HG02870 (cell line): ENCODE measurements around the gene RBBP8NL.

ENCODE experiments used
- ATAC-seq: cut with Tn5 transposase; IDR thresholded peaks from one replicate; pipeline ENCODE4 v1.9.1; 2021; ENCODE audit warnings: mild to moderate bottlenecking, moderate library complexity; ENCODE audit not compliant: unreplicated experiment

Gene RBBP8NL

DNA sequence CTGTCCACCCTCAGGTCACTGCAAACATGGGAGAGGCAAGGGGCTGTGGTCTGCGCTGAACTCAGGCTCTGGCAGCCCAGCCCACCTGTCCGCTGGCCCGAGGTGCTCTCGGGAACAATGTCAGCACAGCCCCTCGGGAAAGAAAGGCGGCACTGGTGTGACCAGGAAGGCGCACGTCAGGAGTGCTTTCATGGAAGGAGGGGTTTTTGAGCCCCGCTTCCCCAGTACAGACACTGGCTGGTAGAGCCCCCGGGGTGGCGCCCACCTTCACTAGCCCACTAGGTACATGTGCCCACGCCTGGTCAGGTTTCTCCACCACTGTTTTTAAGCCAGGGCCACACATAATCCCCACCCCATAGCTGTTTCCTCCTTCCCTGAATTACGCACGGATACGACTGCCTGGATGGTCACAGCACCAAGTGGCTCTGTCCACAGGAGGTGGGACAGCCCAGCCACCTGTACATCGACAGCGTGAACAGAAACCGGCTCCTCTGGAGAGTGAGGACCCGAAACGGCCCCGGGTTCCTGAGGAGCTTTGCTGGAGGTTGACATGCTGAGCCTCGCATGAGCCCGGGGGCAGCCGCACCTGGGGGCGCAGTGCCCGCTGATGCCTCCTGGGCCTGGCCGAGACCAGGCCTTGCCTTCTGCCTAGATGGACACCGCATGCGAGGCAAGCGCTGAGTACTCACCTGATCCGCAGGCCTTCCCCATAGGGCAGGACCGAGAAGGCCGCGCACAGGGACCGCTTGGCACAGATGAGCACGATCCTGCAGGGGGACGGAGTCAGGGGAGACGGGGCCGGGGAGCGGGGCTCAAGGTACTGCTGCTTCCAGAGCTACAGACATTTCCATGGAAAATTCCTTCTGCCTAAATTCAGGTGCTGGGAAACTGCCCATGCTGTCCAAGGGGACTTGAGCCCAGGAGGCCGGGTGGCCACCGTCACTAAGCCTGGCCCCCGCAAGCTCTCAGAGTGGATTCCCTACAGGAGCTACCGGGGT lies 32.8 kb downstream of the RBBP8NL start:
- ATAC-seq: no peak

- ATAC-seq: no peak
These were observed 33.5 kb downstream of the RBBP8NL start for GRCh38 chr20:62393830-62394229.

DNA sequence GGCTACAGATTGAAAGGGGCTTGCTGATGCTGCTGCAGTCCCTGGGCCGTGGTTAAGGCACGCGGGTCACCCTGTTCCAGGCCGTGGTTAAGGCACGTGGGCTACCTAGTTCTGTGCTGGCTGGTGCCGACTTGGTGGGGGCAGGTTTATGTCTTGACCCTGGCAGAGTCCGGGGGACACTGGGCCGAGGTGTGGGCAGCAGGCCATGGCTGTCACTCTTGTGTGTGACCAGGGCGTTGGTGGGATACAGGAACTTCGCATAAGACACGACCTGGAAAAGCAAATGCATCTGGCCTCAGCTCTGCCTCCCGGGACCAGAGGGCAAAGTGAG lies 34.0 kb downstream of the RBBP8NL start:
- no peak for ATAC-seq

DNA sequence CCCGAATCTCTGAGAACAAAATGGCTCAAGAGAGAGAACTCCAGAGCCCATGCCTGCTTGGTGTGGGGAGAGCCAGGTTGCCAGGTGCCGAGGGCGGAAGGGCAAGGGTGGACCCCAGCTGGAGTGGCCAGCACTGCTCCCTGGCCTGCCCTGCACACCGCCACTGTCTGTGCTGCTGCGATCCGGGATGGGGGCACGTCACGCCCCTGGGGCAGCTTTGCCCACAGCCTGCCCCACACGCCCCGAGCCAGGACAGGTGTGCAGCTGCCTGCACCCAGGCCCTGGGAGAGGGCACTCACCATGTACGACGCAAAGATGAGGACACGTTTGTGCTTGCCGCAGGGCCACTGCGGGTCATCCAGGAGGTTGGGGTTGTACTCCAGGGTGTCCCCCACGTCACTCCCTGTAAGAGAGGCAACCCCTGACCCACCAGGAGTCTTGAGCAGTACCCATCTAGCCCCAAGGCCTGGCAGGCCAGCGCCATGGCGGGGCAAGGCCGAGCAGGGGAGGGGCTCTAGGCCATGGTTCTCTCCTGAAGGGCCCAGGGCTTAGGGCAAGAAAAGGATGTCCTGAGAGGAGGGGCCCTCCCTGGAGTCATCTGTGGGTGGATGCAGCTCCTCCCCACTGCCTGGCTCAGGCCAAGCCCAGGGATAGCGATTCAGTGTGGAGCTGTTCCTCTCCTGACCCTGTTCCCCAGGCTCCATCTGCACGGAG lies 34.6 kb downstream of the RBBP8NL start:
- ATAC-seq: no peak

DNA sequence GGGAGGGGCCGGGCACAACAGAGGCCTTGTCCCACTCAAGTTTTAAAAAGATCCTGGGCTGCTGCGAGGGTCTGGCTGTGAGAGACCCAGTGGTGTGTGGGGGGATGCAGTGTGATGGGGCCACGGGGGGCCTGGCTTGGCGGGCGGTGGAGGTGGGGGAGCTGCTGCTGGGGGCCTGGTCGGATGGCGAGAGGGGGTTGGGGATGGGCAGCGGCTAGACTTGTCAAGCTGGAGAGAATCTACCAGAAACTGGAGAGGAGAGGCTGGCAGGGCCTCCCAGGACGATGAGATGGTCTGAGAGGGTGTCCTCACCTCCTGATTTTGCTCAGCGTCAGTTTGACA lies 35.3 kb downstream of the RBBP8NL start:
- ATAC-seq: no peak

GRCh38 chr20:62391165-62392076 lies 35.9 kb downstream of the RBBP8NL start:
- no peak for ATAC-seq

- ATAC-seq: no peak
These were observed 36.8 kb downstream of the RBBP8NL start for GRCh38 chr20:62390317-62391164.

- no peak for ATAC-seq
These were observed 37.7 kb downstream of the RBBP8NL start for GRCh38 chr20:62389601-62390087.

DNA sequence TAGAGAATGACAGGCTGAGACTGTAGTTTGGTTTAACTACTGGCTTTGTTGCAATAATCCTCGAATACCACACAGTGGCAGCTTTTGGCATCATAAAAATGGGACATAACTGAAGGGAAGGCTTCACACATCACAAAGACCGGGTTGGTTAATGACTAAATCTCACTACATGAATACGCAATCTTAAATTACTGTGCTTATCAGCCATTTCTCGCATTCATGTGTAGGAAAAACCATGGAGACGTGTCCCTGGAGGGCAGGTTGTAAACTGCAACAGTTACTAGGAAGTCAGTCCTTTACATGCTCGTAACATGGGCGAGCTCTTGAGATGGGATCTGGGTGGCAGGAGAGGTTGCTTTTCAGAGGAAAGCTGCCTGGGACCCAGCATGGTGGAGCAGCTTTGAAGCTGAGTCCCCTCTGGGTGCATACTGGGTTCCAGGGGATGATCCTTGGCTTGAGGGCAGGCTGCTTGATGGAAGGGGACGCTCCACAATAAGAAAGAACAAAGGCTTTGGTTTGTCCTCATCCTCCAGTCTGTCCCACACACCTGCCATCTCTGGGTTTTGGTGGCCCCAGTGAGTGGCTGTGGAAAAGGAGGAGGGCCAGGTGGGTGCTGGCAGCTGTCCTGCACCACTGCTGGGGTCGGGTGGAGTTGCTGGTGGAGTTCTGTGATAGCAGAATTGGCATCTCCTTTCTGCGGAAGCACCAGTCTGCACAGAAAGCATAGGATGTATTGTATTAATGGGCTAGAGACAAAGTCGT lies 38.3 kb downstream of the RBBP8NL start:
- no peak for ATAC-seq

DNA sequence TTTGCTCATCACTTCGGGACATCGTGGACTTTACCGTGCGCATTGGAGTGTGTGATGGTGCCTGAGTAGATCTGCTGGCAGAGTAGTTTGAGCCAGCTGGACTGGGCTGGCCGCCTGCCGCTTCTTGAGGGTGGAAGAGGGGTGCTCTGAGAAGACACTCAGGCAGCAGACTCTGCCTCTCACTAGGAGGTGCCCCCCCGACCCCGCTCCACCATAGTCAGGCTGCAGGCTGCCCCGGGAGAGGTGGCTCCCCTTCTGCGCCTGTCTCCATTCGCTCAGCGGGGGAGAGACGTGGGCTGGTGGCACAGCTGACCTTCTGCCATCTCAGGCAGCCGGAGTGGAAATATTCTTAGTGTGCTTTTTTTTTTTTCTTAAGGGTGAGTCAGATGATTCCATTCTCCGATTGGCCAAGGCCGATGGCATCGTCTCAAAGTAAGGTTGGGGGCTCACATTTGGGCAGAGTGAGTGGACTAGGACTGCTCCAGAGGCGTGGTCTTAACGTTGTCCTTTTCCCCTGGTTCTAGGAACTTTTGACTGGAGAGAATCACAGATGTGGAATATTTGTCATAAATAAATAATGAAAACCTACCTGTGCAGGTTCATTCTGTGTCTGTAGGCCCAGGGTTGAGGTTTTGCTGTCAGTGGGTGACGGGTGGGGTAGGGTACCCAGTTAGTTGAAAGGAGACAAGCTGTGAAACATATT lies 39.3 kb downstream of the RBBP8NL start:
- ATAC-seq: no peak

GRCh38 chr20:62387219-62387913 lies 40.0 kb downstream of the RBBP8NL start:
- ATAC-seq: no peak

DNA sequence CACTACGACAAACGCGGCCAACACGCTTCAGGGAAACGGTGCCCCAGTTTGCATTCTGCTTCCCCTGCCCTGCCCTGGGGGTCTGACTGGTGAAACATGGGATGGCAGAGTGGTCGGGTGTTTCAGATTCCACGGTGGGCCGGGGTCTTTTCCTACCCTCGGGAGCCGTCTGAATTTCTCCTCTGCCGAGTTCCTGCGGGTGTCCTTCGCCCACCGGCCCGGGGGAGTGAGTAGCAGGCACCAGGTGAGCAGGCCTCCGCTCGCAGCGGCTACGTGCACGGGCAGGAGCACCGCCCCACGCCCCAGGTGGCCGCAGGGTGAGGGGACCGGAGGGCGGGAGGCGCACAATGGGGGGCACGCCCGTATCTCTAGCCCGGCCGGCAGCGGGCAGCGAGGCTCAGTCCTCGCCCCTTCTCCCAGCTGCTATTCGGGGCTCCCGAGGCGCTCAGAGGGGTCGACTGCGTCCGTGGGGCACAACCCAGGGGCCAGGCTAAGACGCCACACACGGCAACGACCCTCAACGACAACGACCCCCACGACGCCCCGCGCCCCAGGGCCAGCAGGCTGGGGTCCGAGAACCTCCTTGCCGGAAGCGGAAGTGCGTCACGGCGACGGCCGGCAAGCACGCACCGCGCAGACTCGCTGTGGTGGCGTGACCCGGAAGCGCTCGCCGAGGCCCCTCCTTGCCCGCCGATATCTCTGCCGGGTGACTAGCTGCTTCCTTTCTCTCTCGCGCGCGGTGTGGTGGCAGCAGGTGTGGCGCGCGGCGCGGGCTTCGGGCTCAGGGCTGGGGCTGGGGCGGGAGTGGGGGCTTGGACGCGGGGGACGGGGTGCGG lies 40.7 kb downstream of the RBBP8NL start, which contains the start of gene RPS21:
Gene RPS21, plus strand, starts transcription at position 721 of the 836 bp plus-strand sequence. CDS start 236 bp downstream, outside the sequence.
- peak; percentile 64 for ATAC-seq

DNA sequence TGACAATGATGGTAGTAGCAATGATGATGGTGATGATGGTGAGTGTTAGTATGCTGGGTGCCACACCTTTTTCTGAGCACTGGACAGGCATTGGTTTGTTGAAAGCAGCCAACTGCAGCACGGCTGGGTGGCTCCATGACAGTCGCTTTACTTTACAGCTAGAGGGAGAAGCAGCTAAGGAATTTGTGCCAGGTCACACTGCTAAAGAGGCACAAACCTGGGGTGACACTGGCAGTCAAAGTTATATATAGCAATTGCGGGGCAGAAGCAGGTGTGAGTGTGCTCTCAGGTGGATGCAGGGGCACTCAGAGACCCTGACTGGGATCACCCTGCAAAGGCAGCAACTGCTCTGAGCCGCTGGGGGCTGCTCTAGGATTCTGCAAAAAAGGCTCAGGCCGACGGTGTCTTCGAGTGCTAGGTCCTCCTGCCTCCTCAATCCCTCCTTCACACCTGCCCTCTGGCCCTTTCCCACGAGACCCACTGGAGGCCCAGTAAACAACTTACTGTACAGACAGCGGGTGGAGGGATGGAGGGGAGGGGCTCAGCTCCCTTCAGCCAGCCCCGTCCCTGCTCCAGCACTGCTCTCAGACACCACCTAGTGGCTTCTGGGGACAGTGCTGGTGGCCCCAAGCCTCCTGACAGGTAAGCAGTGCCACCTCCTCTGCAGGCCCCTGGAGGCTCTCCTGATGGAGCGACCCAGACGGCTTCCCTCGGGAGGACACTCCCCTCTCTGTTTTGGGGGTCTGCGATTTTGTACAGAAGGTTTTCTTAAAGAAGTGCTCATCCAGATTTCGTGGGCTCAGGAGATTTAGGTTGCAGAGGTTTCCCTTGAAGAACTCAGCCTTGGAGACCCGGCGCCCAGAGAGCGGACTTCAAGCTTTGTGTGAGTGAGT lies 44.8 kb downstream of the RBBP8NL start:
- peak; percentile 61 for ATAC-seq

DNA sequence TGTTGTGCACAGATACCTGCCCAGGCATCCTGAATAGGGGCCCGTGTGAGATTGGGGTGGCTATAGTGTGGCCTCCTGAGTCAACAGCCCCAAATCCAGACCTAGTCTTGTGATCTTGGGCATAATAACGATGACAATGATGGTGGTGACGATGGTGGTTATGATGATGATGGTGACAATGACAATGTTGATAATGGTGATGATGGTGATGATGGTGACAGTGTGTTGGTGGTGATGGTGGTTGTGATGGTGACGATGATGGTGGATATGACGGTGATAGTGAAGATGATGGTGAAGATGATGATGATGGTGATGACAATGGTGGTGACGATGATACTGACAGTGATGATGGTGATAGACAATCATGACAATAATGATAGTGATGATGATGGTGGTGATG lies 45.5 kb downstream of the RBBP8NL start:
- no peak for ATAC-seq

DNA sequence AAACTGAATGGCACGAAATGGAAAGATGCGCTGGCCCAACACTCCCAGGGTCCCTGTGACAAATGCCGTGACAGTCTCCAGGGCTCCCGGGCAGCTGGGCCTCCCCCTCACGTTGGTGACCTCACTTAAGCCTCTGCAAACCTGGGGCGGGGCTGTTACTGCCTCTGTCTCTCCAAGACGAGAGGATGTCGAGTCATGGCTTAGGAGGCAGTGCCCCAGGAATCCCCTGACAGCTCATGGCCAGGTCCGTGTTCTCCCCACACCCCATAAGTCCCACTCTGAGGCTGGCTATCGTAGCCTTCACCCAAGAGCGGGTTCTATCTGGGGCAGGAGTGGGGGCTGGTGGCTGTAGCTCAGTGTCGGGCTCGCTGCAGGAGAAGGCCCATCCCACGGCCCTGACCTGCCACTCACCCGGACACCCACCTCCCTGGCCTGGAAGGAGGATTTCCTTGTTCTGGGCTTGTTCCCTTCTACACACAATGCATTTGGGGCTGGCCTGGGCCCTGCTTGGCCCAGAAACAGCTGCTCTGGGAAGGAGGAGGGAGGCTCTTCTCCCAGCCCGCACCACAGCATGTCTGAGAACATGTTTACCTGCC lies 46.0 kb downstream of the RBBP8NL start:
- ATAC-seq: no peak

DNA sequence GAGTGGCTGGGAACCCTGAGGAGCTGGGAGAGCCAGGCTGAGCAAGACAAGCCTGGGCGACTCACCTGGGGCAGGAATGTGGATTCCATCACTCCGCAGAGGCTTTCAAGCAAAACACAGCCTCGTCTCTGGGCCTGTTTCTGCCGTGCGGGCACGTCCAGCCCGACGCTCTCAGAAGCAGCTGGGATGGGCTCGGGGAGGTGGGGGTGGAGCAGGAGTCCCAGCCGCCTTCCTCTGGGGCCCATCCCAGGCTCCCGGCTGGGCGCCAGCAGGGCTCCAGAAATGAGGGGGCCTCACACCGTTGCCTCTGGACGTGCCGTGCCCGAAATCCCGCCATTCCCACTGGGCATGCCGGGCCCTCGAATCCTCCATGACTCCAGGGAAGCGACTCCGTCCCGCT lies 49.1 kb downstream of the RBBP8NL start:
- no peak for ATAC-seq
